ENCODE data around the gene MFSD6.

The MFSD6 gene

DNA sequence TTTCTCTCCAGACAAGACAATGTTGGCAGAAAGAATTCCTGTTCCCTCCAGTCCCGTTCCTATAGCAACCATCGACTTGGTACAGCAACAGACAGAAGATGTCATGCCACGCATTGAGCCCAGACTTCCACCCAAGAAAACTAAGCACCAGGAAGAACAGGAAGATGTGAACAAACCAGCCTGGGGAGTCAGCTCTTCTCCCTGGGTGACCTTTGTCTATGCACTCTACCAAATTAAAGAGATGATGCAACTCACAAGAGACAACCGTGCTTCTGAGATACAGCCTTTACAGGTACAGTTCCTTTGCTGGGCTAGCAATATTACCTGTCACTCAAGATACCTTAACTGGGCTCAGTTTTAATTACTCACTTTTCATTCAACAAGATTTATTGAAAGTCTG, 89.3 kb downstream of the MFSD6 start:
- Histone ChIP-seq H3K27ac (no peak overlapping the region), H3K9ac (ENCODE audit: insufficient read length) (no peak overlapping the region), H3K4me3 (no peak overlapping the region), H3K9me3 (ENCODE audit: low read depth, low read length) (no peaks in the 10 kb centered on the region), H3K36me3 (ENCODE audit: insufficient read depth, low read length) (peaks cover 7% of the 10 kb centered on the region; the same call in 1 of the 2 replicates)
- TF ChIP-seq EZH2 (IDR thresholded peaks at IDR 0.05) (no peak), FOXP2 (optimal IDR thresholded peaks at IDR 0.05; ENCODE audit: control extremely low read depth, extremely low read length, insufficient read depth) (no peak), POLR2AphosphoS5 (IDR thresholded peaks at IDR 0.05; ENCODE audit: borderline replicate concordance, low read depth, low read length) (no peak)
- no peak for DNase-seq (ENCODE audit: low read depth, low spot score)

DNA sequence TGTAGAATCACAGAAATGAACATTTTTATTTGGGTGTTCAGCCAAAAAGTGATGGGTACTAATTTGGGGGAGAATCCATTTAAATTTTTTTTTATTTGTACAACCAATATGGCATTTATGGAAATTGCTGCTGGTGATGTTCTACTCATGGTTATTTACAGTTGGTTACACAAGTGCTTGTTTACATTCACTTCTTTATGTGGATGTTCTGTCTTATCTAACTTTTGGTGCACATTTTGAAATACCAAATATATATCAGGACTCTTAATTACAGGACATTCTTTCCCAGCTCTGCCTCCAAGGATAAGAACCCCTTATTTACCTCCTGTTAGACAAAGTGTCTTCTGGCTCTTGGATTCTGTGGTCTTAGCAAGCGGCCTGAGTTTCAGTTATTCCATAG, 91.1 kb downstream of the MFSD6 start:
- no peak for DNase-seq (ENCODE audit: low read depth, low spot score)
- Histone ChIP-seq H3K4me3 (no peak overlapping the region), H3K36me3 (ENCODE audit: insufficient read depth, low read length) (0 out of 2 replicates have a peak, but pooled peaks cover 6% of the 10 kb centered on the region), H3K9me3 (ENCODE audit: low read depth, low read length) (no peaks in the 10 kb centered on the region), H3K9ac (ENCODE audit: insufficient read length) (no peak overlapping the region), H3K27ac (no peak overlapping the region)
- TF ChIP-seq FOXP2 (optimal IDR thresholded peaks at IDR 0.05; ENCODE audit: control extremely low read depth, extremely low read length, insufficient read depth): no peak
- TF ChIP-seq EZH2 (IDR thresholded peaks at IDR 0.05): no peak
- TF ChIP-seq POLR2AphosphoS5 (IDR thresholded peaks at IDR 0.05; ENCODE audit: borderline replicate concordance, low read depth, low read length): no peak

DNA sequence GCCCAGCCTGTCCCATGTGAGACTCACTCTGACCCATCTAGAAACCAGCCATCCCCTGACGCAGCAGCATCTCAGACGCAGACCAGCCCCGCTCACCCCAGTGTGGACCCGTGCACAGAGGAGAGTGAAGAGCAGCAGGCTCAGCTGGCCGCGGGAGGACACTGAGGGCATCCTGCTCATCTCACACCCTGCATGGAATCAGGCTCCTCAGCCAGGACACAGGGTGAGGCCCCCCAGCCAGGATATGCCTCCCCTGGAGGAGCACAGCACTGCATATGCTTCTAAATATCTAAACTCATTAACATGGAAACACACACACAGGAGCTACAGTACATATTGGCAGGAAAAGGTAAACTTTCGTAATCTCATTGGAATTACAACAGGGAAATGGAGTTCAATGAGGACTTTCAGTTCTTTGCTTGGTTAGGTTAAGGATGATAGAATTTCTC, 91.9 kb downstream of the MFSD6 start:
- H3K9ac ChIP-seq (ENCODE audit: insufficient read length): no peak overlapping the region
- TF ChIP-seq FOXP2 (optimal IDR thresholded peaks at IDR 0.05; ENCODE audit: control extremely low read depth, extremely low read length, insufficient read depth): no peak
- no peak for TF ChIP-seq POLR2AphosphoS5 (IDR thresholded peaks at IDR 0.05; ENCODE audit: borderline replicate concordance, low read depth, low read length)
- TF ChIP-seq EZH2 (IDR thresholded peaks at IDR 0.05): no peak
- H3K9me3 ChIP-seq (ENCODE audit: low read depth, low read length): no peaks in the 10 kb centered on the region
- no peak overlapping the region for H3K27ac ChIP-seq
- no peak for DNase-seq (ENCODE audit: low read depth, low spot score)
- 0 out of 2 replicates have a peak, but pooled peaks cover 6% of the 10 kb centered on the region for H3K36me3 ChIP-seq (ENCODE audit: insufficient read depth, low read length)
- H3K4me3 ChIP-seq: no peak overlapping the region

DNA sequence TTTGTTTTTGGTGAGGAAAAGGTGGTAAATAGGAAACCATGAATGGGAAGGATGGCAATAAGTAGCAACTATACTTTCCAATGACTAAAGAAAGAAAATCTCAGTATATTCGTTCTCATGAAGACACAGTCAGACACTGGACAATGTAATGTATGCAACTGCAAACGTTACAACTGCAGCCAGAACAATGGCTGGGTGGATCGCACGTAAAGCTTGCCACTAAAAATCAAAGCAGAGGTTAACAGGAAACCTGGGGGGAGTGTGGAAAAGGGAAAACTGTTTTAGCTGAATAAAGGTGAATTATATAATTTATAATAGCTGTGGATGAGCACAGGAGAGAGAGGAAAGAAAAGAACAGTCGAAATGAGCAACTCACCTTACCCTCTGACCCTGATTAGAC, 93.1 kb downstream of the MFSD6 start:
- Histone ChIP-seq H3K4me3 (no peak overlapping the region), H3K9me3 (ENCODE audit: low read depth, low read length) (no peaks in the 10 kb centered on the region), H3K9ac (ENCODE audit: insufficient read length) (no peak overlapping the region), H3K36me3 (ENCODE audit: insufficient read depth, low read length) (0 out of 2 replicates have a peak, but pooled peaks cover 9% of the 10 kb centered on the region), H3K27ac (no peak overlapping the region)
- DNase-seq (ENCODE audit: low read depth, low spot score): no peak
- no peak for TF ChIP-seq FOXP2 (optimal IDR thresholded peaks at IDR 0.05; ENCODE audit: control extremely low read depth, extremely low read length, insufficient read depth)

DNA sequence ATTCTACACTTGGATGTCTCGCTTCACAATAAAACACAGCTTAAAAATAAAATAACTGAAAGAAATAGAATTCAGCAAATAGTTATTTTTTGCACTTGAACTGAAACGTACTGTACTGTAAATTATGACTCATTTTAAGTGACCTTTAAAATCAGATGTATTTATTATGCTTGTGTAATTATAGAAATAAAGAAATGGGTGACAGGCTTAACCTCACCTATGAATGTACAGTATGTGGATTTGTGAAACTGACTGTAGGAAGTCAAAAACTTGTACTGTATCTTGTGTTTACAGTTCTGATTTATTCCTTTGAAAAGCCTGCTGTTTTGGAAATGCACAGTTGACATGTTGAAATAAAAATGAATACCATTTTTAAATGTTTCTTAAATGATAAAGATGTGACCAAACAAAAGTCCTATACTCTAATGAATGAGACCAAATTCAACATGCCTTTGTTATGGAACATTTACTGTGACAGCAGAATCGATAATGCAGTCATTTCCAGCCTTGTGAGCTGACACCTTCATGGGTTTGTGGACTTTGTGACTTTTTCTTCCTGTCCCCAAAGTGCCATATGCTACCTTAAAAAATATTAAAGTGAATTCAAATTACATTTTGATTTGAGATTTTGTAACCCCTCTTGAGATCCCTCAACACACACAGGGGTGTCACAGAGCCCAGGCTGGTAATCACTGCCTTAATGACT, 93.7 kb downstream of the MFSD6 start:
- Histone ChIP-seq H3K4me3 (no peak overlapping the region), H3K27ac (no peak overlapping the region), H3K36me3 (ENCODE audit: insufficient read depth, low read length) (0 out of 2 replicates have a peak, but pooled peaks cover 10% of the 10 kb centered on the region), H3K9me3 (ENCODE audit: low read depth, low read length) (no peaks in the 10 kb centered on the region), H3K9ac (ENCODE audit: insufficient read length) (no peak overlapping the region)
- no peak for DNase-seq (ENCODE audit: low read depth, low spot score)
- no peak for TF ChIP-seq FOXP2 (optimal IDR thresholded peaks at IDR 0.05; ENCODE audit: control extremely low read depth, extremely low read length, insufficient read depth)
- TF ChIP-seq EZH2 (IDR thresholded peaks at IDR 0.05): no peak
- no peak for TF ChIP-seq POLR2AphosphoS5 (IDR thresholded peaks at IDR 0.05; ENCODE audit: borderline replicate concordance, low read depth, low read length)

DNA sequence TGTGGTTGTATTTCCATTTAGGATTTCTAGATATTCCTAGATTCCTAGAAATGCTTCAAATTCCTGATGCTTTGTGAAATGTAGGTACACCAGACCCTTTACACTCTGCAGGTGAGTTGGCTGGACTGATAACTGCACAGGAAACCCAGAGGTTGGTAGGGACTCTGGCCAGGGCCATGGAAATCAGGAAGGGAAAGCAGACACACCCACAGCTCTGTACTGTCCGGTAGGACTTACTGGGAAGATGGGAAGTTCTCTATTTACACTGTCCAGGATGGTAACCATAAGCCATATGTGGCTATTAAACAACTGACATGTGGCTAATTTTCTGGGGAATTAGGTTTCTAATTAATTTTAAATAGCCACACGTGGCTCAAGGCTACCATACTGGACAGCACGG, 94.9 kb downstream of the MFSD6 start:
- H3K4me3 ChIP-seq: no peak overlapping the region
- DNase-seq (ENCODE audit: low read depth, low spot score): no peak
- no peaks in the 10 kb centered on the region for H3K9me3 ChIP-seq (ENCODE audit: low read depth, low read length)
- H3K9ac ChIP-seq (ENCODE audit: insufficient read length): no peak overlapping the region
- 0 out of 2 replicates have a peak, but pooled peaks cover 10% of the 10 kb centered on the region for H3K36me3 ChIP-seq (ENCODE audit: insufficient read depth, low read length)
- TF ChIP-seq POLR2AphosphoS5 (IDR thresholded peaks at IDR 0.05; ENCODE audit: borderline replicate concordance, low read depth, low read length) (no peak), FOXP2 (optimal IDR thresholded peaks at IDR 0.05; ENCODE audit: control extremely low read depth, extremely low read length, insufficient read depth) (no peak), EZH2 (IDR thresholded peaks at IDR 0.05) (no peak)
- no peak overlapping the region for H3K27ac ChIP-seq

DNA sequence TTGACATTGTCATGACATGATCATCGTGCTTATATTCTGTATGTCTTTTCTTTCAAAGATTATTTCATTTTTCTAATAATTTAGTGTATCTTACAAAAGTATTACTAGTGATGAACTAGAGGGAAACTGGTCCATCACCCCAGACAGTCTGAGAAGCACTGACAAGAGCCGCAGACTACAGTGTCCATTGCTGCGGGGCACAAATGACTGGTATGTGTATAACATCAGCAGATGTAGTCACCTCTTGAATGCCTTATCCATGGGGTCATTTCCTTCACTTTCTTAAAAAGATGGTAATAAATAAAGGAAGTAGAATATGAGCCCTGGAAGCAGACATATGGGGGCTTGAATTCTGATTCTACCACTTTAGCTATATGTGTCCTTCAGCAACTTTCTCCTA, 96.8 kb downstream of the MFSD6 start:
- TF ChIP-seq POLR2AphosphoS5 (IDR thresholded peaks at IDR 0.05; ENCODE audit: borderline replicate concordance, low read depth, low read length): no peak
- Histone ChIP-seq H3K27ac (no peak overlapping the region), H3K4me3 (no peak overlapping the region), H3K36me3 (ENCODE audit: insufficient read depth, low read length) (0 out of 2 replicates have a peak, but pooled peaks cover 10% of the 10 kb centered on the region), H3K9me3 (ENCODE audit: low read depth, low read length) (no peaks in the 10 kb centered on the region), H3K9ac (ENCODE audit: insufficient read length) (no peak overlapping the region)
- no peak for DNase-seq (ENCODE audit: low read depth, low spot score)

DNA sequence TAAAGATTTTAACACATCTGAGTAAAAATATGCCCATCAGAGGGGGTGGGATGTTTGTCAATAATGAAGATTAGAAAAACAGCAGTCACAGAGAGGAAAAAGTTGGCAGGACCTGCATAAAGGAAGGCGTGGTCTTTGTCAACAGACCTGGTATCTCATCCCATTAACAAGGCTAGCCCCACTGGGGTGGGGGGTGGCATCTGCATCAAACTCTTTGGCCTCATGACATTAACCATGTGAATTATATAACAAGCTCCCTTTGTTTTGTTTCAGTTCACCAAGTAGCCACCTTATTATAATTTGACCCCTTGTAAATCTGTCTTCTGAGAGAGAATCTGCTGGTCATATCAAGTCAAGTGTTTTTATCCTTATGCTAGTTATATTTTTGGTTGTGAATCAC, 97.5 kb downstream of the MFSD6 start:
- H3K36me3 ChIP-seq (ENCODE audit: insufficient read depth, low read length): peaks cover 14% of the 10 kb centered on the region; the same call in 1 of the 2 replicates
- H3K9me3 ChIP-seq (ENCODE audit: low read depth, low read length): no peaks in the 10 kb centered on the region
- H3K9ac ChIP-seq (ENCODE audit: insufficient read length): no peak overlapping the region
- no peak overlapping the region for H3K4me3 ChIP-seq
- DNase-seq (ENCODE audit: low read depth, low spot score): no peak
- TF ChIP-seq POLR2AphosphoS5 (IDR thresholded peaks at IDR 0.05; ENCODE audit: borderline replicate concordance, low read depth, low read length) (no peak), FOXP2 (optimal IDR thresholded peaks at IDR 0.05; ENCODE audit: control extremely low read depth, extremely low read length, insufficient read depth) (no peak), EZH2 (IDR thresholded peaks at IDR 0.05) (no peak)
- no peak overlapping the region for H3K27ac ChIP-seq

DNA sequence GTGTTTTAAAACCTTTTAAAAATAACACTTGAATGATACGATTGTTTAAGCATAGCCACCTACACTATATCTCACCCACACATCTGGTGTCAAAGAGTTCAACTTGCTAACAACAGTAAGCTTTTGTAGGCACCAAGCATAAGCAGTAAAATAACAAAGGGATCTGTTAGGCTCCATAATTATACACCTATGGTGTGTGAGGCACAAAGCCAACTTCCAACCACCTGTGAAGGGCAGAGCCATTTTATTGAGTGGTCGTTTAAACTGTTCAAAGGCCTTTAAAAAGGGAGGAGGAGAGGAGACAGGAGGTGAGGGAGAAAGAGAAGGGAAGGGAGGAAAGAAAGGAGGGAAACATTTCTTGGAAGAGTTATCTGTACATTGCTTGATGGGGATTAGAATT, 98.5 kb downstream of the MFSD6 start:
- TF ChIP-seq EZH2 (IDR thresholded peaks at IDR 0.05) (no peak), FOXP2 (optimal IDR thresholded peaks at IDR 0.05; ENCODE audit: control extremely low read depth, extremely low read length, insufficient read depth) (no peak), POLR2AphosphoS5 (IDR thresholded peaks at IDR 0.05; ENCODE audit: borderline replicate concordance, low read depth, low read length) (no peak)
- no peak overlapping the region for H3K27ac ChIP-seq
- H3K9me3 ChIP-seq (ENCODE audit: low read depth, low read length): no peaks in the 10 kb centered on the region
- DNase-seq (ENCODE audit: low read depth, low spot score): no peak
- peaks cover 8% of the 10 kb centered on the region; the same call in 1 of the 2 replicates for H3K36me3 ChIP-seq (ENCODE audit: insufficient read depth, low read length)
- no peak overlapping the region for H3K9ac ChIP-seq (ENCODE audit: insufficient read length)
- no peak overlapping the region for H3K4me3 ChIP-seq
